Gastroesophageal sphincter (tissue), 3 donors: Measurements from ENCODE around the gene ZNF343.
A peak's percentile ranks its signal among the peaks of the same experiment; 100 is the strongest.

Source experiments
- EP300 ChIP-seq: sonication (generic); formaldehyde crosslinking; IDR thresholded peaks from one replicate; pipeline ENCODE4 v1.6.1; 2017; ENCODE audit warnings: antibody characterized with exemption, mild to moderate bottlenecking
- POLR2A ChIP-seq, 2 donors: fragments of 450-650 bp; IDR thresholded peaks; one replicate each; pipeline ENCODE4 v1.6.1; 2017; ENCODE audit warnings: antibody characterized with exemption in 2 of 2, mild to moderate bottlenecking in 2 of 2, moderate library complexity in 1 of 2
- POLR2AphosphoS5 ChIP-seq: sonication (generic); formaldehyde crosslinking; IDR thresholded peaks from one replicate; pipeline ENCODE4 v1.6.1; 2017; ENCODE audit warnings: antibody characterized with exemption
- TF ChIP-seq, protein P1 (sequence below), 4 experiments: fragments of 200-600 bp in 2 of 4; fragments of 450-650 bp in 2 of 4; sonication (generic) in 1 of 4; IDR thresholded peaks; one replicate each; pipeline ENCODE4 v1.5.1; 2017 to 2019; ENCODE audit warnings: antibody characterized with exemption in 4 of 4, mild to moderate bottlenecking in 2 of 4, moderate library complexity in 2 of 4

DNA sequence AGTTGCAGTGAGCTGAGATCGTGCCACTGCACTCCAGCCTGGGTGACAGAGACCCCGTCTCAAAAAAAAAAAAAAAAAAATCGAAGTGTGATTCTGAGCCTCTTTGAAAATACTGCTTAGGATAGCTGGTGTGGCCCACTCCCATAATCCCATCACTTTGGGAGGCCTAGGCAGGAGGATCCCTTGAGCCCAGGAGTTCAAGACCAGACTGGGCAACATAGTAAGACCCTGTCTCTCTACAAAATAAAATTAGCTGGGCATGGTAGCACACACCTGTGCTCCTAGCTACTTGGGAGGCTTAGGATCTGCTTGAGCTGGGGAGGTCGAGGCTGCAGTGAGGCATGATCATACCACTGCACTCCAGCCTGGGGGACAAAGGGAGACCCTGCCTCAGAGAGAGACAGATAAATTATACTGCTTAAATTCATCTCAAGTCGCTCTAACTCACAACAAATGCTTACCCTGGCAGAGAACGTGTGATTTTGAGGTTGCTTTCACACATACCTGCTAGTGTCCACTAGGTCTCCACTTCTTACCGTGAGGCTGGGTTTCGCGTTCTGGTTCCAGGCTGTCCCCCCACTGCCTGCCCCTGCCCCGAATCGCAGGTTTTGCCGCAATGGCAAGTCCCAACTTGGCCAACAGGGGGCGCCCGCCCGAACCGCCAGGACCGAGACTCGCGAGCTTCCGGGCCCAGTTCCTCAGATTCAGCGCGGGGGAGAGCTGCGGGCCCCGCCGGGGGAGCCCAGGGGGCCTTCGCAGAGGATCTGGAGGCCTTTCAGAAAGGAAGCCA is 15.4 kb upstream of the ZNF343 start:
- TF ChIP-seq, protein P1, sequence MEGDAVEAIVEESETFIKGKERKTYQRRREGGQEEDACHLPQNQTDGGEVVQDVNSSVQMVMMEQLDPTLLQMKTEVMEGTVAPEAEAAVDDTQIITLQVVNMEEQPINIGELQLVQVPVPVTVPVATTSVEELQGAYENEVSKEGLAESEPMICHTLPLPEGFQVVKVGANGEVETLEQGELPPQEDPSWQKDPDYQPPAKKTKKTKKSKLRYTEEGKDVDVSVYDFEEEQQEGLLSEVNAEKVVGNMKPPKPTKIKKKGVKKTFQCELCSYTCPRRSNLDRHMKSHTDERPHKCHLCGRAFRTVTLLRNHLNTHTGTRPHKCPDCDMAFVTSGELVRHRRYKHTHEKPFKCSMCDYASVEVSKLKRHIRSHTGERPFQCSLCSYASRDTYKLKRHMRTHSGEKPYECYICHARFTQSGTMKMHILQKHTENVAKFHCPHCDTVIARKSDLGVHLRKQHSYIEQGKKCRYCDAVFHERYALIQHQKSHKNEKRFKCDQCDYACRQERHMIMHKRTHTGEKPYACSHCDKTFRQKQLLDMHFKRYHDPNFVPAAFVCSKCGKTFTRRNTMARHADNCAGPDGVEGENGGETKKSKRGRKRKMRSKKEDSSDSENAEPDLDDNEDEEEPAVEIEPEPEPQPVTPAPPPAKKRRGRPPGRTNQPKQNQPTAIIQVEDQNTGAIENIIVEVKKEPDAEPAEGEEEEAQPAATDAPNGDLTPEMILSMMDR (IDR thresholded peaks at IDR 0.05) = peak in 3 of 4 experiments; percentile 89 to 96 (median 92)
- TF ChIP-seq POLR2AphosphoS5 (peak; percentile 75), POLR2A (IDR thresholded peaks at IDR 0.05) (peak; percentile 57 to 58), EP300 (no peak)
